ENCODE measurements around the gene TINAGL1.

The TINAGL1 gene

GRCh38 chr1:31573261-31573660 is 3.1 kb upstream of the TINAGL1 start:
- Mint-ChIP-seq H3K4me1 (peaks cover 16 to 21% of the 10 kb centered on the region in 2 donors), H3K27ac (no peak overlapping the region), H3K9me3 (no peaks in the 10 kb centered on the region), H3K27me3 (peaks cover 14 to 25% of the 10 kb centered on the region in 2 donors), H3K4me3 (no peak overlapping the region), H3K36me3 (no peaks in the 10 kb centered on the region)
- no peak for DNase-seq
- no peak for ATAC-seq (replicated peaks)

GRCh38 chr1:31574749-31575368 is 1.5 kb upstream of the TINAGL1 start:
- H3K4me1 Mint-ChIP-seq = peaks cover 16 to 21% of the 10 kb centered on the region in 2 donors
- peaks cover 14 to 25% of the 10 kb centered on the region in 2 donors for H3K27me3 Mint-ChIP-seq
- no peak overlapping the region for H3K4me3 Mint-ChIP-seq
- ATAC-seq (replicated peaks) (no peak), DNase-seq (no peak)
- peak overlapping the region; percentile 14 for H3K27ac Mint-ChIP-seq
- no peaks in the 10 kb centered on the region for H3K36me3 Mint-ChIP-seq
- H3K9me3 Mint-ChIP-seq = no peaks in the 10 kb centered on the region

GRCh38 chr1:31575369-31576140 is 760 bp upstream of the TINAGL1 start:
- H3K9me3 Mint-ChIP-seq = no peaks in the 10 kb centered on the region
- H3K27ac Mint-ChIP-seq = no peak overlapping the region
- peaks cover 16 to 21% of the 10 kb centered on the region in 2 donors for H3K4me1 Mint-ChIP-seq
- H3K36me3 Mint-ChIP-seq = no peaks in the 10 kb centered on the region
- ATAC-seq (replicated peaks) = no peak
- H3K27me3 Mint-ChIP-seq = peaks cover 14 to 25% of the 10 kb centered on the region in 2 donors
- H3K4me3 Mint-ChIP-seq = no peak overlapping the region
- DNase-seq = no peak

GRCh38 chr1:31576743-31577455 is 584 bp downstream of the TINAGL1 start:
- peaks cover 8% of the 10 kb centered on the region in 2 donors for H3K4me1 Mint-ChIP-seq
- DNase-seq (no peak), ATAC-seq (replicated peaks) (no peak)
- no peak overlapping the region for H3K4me3 Mint-ChIP-seq
- no peaks in the 10 kb centered on the region for H3K9me3 Mint-ChIP-seq
- peaks cover 14 to 25% of the 10 kb centered on the region in 2 donors for H3K27me3 Mint-ChIP-seq
- H3K27ac Mint-ChIP-seq = peak overlapping the region; percentile 49
- H3K36me3 Mint-ChIP-seq = no peaks in the 10 kb centered on the region

- H3K36me3 Mint-ChIP-seq = no peaks in the 10 kb centered on the region
- peaks cover 14 to 25% of the 10 kb centered on the region in 2 donors for H3K27me3 Mint-ChIP-seq
- no peak overlapping the region for H3K27ac Mint-ChIP-seq
- DNase-seq (no peak), ATAC-seq (replicated peaks) (no peak)
- no peak overlapping the region for H3K4me3 Mint-ChIP-seq
- peaks cover 6 to 7% of the 10 kb centered on the region in 2 donors for H3K4me1 Mint-ChIP-seq
- no peaks in the 10 kb centered on the region for H3K9me3 Mint-ChIP-seq
Measured at GRCh38 chr1:31577515-31578192, 1.3 kb downstream of the TINAGL1 start.

GRCh38 chr1:31579374-31579773 is 3.1 kb downstream of the TINAGL1 start:
- no peak overlapping the region for H3K27ac Mint-ChIP-seq
- H3K4me3 Mint-ChIP-seq = no peak overlapping the region
- no peaks in the 10 kb centered on the region for H3K36me3 Mint-ChIP-seq
- ATAC-seq (replicated peaks) (no peak), DNase-seq (no peak)
- peaks cover 9 to 20% of the 10 kb centered on the region in 2 donors for H3K27me3 Mint-ChIP-seq
- H3K9me3 Mint-ChIP-seq = no peaks in the 10 kb centered on the region
- peaks cover 6 to 7% of the 10 kb centered on the region in 2 donors for H3K4me1 Mint-ChIP-seq

- no peak overlapping the region for H3K27ac Mint-ChIP-seq
- ATAC-seq (replicated peaks) = no peak
- peaks cover 9 to 13% of the 10 kb centered on the region in 2 donors for H3K27me3 Mint-ChIP-seq
- H3K4me3 Mint-ChIP-seq = no peak overlapping the region
- peaks cover 6 to 7% of the 10 kb centered on the region in 2 donors for H3K4me1 Mint-ChIP-seq
- no peaks in the 10 kb centered on the region for H3K9me3 Mint-ChIP-seq
- DNase-seq = no peak
- H3K36me3 Mint-ChIP-seq = no peaks in the 10 kb centered on the region
Measured at GRCh38 chr1:31580513-31580870, 4.2 kb downstream of the TINAGL1 start.

- H3K9me3 Mint-ChIP-seq = no peaks in the 10 kb centered on the region
- peaks cover 6% of the 10 kb centered on the region in 2 donors for H3K4me1 Mint-ChIP-seq
- H3K36me3 Mint-ChIP-seq = no peaks in the 10 kb centered on the region
- DNase-seq (no peak), ATAC-seq (replicated peaks) (no peak)
- H3K27me3 Mint-ChIP-seq = peaks cover 7 to 8% of the 10 kb centered on the region in 2 donors
- no peak overlapping the region for H3K27ac Mint-ChIP-seq
- H3K4me3 Mint-ChIP-seq = no peak overlapping the region
Measured at GRCh38 chr1:31580891-31581603, 4.7 kb downstream of the TINAGL1 start.

GRCh38 chr1:31581821-31582810 is 5.8 kb downstream of the TINAGL1 start:
- Mint-ChIP-seq H3K9me3 (no peaks in the 10 kb centered on the region), H3K4me1 (no peaks in the 10 kb centered on the region), H3K27ac (no peak overlapping the region), H3K36me3 (no peaks in the 10 kb centered on the region), H3K27me3 (peaks cover 4 to 5% of the 10 kb centered on the region in 2 donors), H3K4me3 (no peak overlapping the region)
- ATAC-seq (replicated peaks) = no peak
- no peak for DNase-seq

GRCh38 chr1:31583082-31583994 is 7.0 kb downstream of the TINAGL1 start:
- no peaks in the 10 kb centered on the region for H3K36me3 Mint-ChIP-seq

GRCh38 chr1:31583995-31584868 is 7.9 kb downstream of the TINAGL1 start:
- H3K4me3 Mint-ChIP-seq = no peak overlapping the region
- H3K27ac Mint-ChIP-seq = no peak overlapping the region
- H3K4me1 Mint-ChIP-seq = peaks cover 3 to 10% of the 10 kb centered on the region in 2 donors
- DNase-seq (no peak), ATAC-seq (replicated peaks) (no peak)
- H3K9me3 Mint-ChIP-seq = no peaks in the 10 kb centered on the region
- no peaks in the 10 kb centered on the region for H3K36me3 Mint-ChIP-seq
- H3K27me3 Mint-ChIP-seq = peaks cover 14 to 19% of the 10 kb centered on the region in 2 donors

More at GRCh38 chr1:31583082-31583994, 7.0 kb downstream of the TINAGL1 start:
- H3K27me3 Mint-ChIP-seq = peaks cover 11 to 13% of the 10 kb centered on the region in 2 donors
- ATAC-seq (replicated peaks) (no peak), DNase-seq (no peak)
- peaks cover 2 to 8% of the 10 kb centered on the region in 2 donors for H3K4me1 Mint-ChIP-seq
- H3K4me3 Mint-ChIP-seq = no peak overlapping the region
- no peak overlapping the region for H3K27ac Mint-ChIP-seq
- H3K9me3 Mint-ChIP-seq = no peaks in the 10 kb centered on the region

Data from stimulated activated naive B cell treated with anti-CD40 and anti-IgM and Interleukin-4, amounts not matched to agents 10 μg/mL and 1 μg/mL and 100 μg/mL, for 72 hours (primary cell).